NCI-H748 treated with DMSO at 0.1 percent for 48 hours (cell line): ENCODE results near the gene C2CD4D.

Source experiments
- DNase-seq: peaks from one replicate; lab custom pipeline; 2025; lab: John Stamatoyannopoulos, UW

Gene C2CD4D

GRCh38 chr1:151834239-151834638 is 5.4 kb downstream of the C2CD4D start:
- DNase-seq: no peak

- no peak for DNase-seq
These were observed 6.3 kb downstream of the C2CD4D start for GRCh38 chr1:151833172-151833900.

GRCh38 chr1:151832318-151832980 is 7.2 kb downstream of the C2CD4D start:
- no peak for DNase-seq

- DNase-seq: no peak
These were observed 8.0 kb downstream of the C2CD4D start, which contains the start of gene RORC for GRCh38 chr1:151831605-151832004. Gene RORC, minus strand, starts transcription at chr1:151831802. Its CDS starts 38 bp downstream, at chr1:151831764.

GRCh38 chr1:151831256-151831591 is 8.4 kb downstream of the C2CD4D start:
- DNase-seq: no peak

GRCh38 chr1:151830055-151830454 is 9.6 kb downstream of the C2CD4D start:
- no peak for DNase-seq

- DNase-seq: no peak
These were observed 10.1 kb downstream of the C2CD4D start for GRCh38 chr1:151829352-151830046.

GRCh38 chr1:151828921-151829320 is 10.7 kb downstream of the C2CD4D start:
- DNase-seq: no peak

- DNase-seq: no peak
These were observed 11.8 kb downstream of the C2CD4D start for GRCh38 chr1:151827853-151828252.

GRCh38 chr1:151825751-151826660 is 13.6 kb downstream of the C2CD4D start:
- DNase-seq: no peak

GRCh38 chr1:151825204-151825603 is 14.4 kb downstream of the C2CD4D start:
- no peak for DNase-seq

- DNase-seq: no peak
These were observed 16.4 kb downstream of the C2CD4D start for GRCh38 chr1:151823175-151823574.

- DNase-seq: no peak
These were observed 17.2 kb downstream of the C2CD4D start for GRCh38 chr1:151822404-151822803.

GRCh38 chr1:151820940-151821339 is 18.7 kb downstream of the C2CD4D start:
- no peak for DNase-seq

- DNase-seq: no peak
These were observed 19.5 kb downstream of the C2CD4D start for GRCh38 chr1:151819976-151820623.

GRCh38 chr1:151819227-151819835 is 20.3 kb downstream of the C2CD4D start:
- no peak for DNase-seq

- DNase-seq: no peak
These were observed 22.3 kb downstream of the C2CD4D start for GRCh38 chr1:151817353-151817730.

- no peak for DNase-seq
These were observed 22.9 kb downstream of the C2CD4D start for GRCh38 chr1:151816548-151817352.

GRCh38 chr1:151815716-151816327 is 23.8 kb downstream of the C2CD4D start:
- DNase-seq: no peak
